ENCODE data around the gene GPR142. TPM values are rescaled to one million over a fixed set of nuclear protein-coding genes. Genes with fewer than 3 reads are reported as not detected.

The GPR142 gene
- total RNA-seq, 1 donor: 1.3 TPM

DNA sequence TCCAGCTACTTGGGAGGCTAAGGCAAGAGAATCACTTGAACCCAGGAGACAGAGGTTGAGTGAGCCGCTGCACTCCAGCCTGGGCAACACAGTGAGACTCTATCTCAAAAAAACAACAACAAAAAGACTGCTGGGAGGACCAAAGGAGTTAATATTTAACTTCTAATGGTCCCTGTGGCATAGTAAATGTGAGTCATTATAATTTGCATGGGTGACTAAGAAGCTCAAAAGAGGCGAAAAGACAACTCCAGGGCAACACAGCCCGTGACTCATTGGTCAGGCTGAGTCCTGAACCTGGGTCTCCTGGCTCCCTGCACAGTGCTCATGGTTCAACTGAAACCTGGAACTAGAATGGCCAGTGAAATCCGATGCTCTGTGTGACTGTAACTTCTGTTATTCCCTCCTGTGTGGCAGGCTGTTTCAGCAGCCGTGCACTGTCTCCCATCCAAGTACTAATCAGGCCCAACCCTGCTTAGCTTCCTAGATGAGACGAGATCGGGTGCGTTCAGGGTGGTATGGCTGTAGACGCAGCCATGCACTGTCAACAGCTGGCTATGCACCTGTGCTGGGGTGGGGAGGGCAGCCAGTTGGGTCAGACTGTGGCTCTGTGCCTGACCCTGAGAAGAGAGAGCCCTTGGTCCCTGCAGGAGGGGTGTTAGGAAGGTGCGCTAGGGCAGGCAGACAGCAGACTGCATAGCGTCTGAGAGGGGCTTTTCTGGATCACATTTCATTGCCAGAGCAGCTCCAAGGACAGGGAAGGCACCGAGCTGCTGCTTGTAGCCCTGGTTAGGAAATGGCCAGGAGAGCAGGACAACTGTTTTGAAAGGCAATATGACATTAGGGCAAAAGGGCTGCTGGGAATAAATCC is 50.1 kb downstream of the GPR142 start:
- no peak for DNase-seq (ENCODE audit: low read depth in 2 of 3, low spot score in 2 of 3)

DNA sequence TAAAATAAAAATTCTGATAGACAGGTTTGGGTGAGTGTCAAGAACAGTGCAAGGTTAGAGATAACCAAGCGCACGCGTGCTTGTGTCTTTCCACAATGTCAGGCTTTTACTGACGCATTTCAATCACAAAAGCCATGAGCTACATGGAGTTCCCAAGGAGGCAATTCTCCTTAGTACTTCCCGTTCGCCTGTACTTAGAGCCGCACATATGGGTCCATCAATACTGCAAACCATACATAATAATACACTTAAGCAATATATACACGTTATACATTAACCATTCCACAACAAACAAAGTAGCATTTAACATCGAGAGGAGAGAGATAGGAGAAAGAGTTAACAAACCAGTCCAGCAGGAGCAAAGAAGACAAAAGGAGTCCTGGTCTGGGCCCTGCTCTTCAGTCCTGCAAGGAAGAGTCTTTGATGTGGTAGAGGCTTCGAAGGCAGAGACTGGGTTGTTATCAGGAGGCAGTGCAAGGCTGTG is 52.7 kb downstream of the GPR142 start:
- DNase-seq (ENCODE audit: low read depth in 2 of 3, low spot score in 2 of 3): no peak

Small RNA genes lying within 50 kb of the gene (small RNA-seq; reads per million reads assigned to genes)
- gene RNA5SP448: not detected

Other genes starting within 250 kb of the GPR142 start
- 426 TPM for gene RPL38, start 163.8 kb upstream of the GPR142 start, total RNA-seq
- gene TTYH2, start 153.9 kb upstream of the GPR142 start, total RNA-seq: 13.5 TPM
- gene DNAI2, start 93.3 kb upstream of the GPR142 start, total RNA-seq: 0.27 TPM
- under 0.01 TPM for gene KIF19, start 41.3 kb upstream of the GPR142 start, total RNA-seq
- under 0.01 TPM for gene BTBD17, start 5.6 kb upstream of the GPR142 start, total RNA-seq
- gene GPRC5C, start 64.6 kb downstream of the GPR142 start, total RNA-seq: 3.8 TPM
- 52.0 TPM for gene CD300A, start 99.1 kb downstream of the GPR142 start, total RNA-seq
- 0.81 TPM for gene CD300LB, start 164.0 kb downstream of the GPR142 start, total RNA-seq
- gene CD300C, start 178.6 kb downstream of the GPR142 start, total RNA-seq: 0.54 TPM
- gene CD300H, start 200.0 kb downstream of the GPR142 start, total RNA-seq: 0.27 TPM
- gene CD300LD, start 224.8 kb downstream of the GPR142 start, total RNA-seq: not detected